Eye (tissue), 1 donor: ENCODE results near the gene HELZ.
"Not testable (repeated sequence)": the region's sequence is repeated elsewhere in the genome, so short reads cannot be mapped to it uniquely, and the experiment has no call there.

Source experiments
- DNase-seq: peaks from one replicate; pipeline ENCODE4 v3.0.0-alpha.2; 2015

Gene HELZ

GRCh38 chr17:67109111-67109510, 135.9 kb downstream of the HELZ start:
- no peak for DNase-seq

GRCh38 chr17:67107811-67108775, 136.9 kb downstream of the HELZ start:
- no peak for DNase-seq

DNA sequence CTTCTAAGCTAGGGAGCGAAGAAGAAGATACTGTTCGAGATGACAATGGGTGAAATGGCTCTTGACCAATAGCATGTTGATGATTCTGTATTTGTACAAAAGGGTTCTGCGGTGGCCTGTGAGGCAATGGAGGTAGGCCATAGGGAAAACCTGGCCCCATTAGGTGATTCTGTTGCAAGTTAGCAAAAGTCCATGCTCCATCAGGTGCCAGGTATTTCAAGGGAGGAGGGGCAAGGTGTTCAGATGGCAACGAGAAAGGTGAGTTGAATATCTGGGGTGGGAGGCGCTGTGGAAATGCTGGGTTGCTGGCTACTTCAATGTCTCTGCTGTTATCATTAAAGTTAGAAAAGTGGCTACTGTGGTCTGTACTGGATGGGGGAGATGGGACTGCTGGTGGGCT, 137.8 kb downstream of the HELZ start:
- no peak for DNase-seq

GRCh38 chr17:67105213-67105612, 139.8 kb downstream of the HELZ start:
- DNase-seq: no peak

DNA sequence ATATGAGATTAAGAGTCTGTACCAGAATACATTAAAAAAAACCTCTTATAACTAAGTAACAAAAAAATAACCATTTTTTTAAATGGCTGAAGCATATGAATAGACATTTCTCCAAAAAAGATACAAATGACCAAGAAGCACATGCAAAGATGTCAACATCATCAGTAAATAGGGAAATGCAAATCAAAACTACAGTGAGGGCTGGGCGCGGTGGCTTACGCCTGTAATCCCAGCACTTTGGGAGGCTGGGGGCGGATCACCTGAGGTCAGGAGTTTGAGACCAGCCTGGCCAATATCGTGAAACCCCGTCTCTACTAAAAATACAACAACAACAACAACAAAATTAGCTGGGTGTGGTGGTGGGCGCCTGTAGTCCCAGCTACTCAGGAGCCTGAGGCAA, 140.4 kb downstream of the HELZ start:
- not testable (repeated sequence) for DNase-seq

DNA sequence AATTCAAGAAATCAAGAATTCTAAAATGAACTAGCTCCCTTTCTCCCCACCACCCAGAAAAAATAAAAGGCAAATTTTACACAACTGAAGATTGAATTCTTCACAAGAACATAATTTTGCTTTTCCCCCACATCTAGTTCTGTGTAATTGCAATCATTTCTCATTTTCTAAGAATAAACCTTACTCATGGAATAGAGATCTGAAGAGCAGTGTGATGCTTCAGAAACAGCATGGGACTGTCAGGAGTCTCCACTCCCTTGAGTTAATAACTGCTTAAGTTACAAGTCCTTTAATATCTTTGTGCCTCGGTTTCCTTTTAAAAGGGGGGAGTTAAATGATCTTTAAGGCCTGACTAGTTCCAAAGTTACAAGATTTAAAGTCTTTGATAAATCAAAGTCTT, 147.0 kb downstream of the HELZ start:
- DNase-seq: no peak

GRCh38 chr17:67096609-67097008, 148.4 kb downstream of the HELZ start:
- DNase-seq: no peak

DNA sequence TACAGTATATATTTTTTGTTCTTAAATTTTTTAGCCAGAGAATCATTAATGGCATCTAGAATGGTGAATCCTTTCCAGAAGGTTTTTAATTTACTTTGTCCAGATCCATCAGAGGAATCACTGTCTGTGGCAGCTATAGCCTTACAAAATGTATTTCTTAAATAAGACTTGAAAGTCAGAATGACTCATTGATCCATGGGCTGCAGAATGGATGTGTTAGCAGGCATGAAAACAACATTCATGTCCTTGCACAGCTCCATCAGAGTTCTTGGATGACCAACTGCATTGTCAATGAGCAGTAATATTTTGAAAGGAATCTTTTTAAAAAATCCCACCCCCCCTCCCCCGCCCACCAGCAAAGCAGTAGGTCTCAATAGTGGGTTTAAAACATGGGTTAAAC, 149.2 kb downstream of the HELZ start:
- no peak for DNase-seq

DNA sequence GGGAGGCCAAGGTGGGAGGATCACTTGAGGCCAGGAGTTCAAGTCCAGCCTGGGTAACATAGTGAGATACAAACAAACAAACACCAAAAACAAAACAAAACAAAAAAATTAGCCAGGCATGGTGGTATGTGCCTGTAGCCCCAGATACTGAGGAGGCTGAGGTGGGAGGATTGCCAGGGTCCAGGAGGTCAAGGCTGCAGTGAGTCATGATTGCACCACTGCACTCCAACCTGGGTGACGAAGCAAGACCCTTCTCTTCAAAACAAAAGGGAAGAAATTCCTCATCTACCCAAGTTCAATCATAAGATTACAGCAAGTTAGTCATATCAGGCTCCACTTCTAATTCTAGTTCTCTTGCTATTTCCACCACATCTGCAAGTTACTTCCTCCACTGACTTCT, 149.7 kb downstream of the HELZ start:
- DNase-seq: not testable (repeated sequence)

GRCh38 chr17:67093348-67093747, 151.6 kb downstream of the HELZ start:
- no peak for DNase-seq

GRCh38 chr17:67092710-67093109, 152.3 kb downstream of the HELZ start:
- DNase-seq: not testable (repeated sequence)

- DNase-seq: no peak
Observed at GRCh38 chr17:67092291-67092690, 152.7 kb downstream of the HELZ start.

DNA sequence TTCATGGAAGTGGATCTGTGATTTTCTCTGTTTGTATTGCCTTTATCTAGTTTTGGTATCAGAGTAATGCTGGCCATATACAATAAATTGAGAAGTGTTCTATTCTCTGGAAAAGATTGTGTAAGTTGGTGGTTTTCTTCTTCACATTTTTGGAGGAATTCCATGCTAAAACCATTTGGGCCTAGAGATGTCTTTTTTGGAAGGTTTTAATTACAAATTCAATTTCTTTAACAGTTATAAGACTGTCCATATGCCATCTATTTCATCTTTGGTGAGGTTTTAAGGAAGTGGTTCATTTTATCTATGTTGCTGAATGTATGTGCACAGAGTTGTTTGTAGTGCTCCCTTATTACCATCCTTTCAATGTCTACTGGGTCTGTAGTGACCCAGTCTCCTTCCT, 154.7 kb downstream of the HELZ start:
- no peak for DNase-seq

GRCh38 chr17:67088639-67089038, 156.4 kb downstream of the HELZ start:
- no peak for DNase-seq

DNA sequence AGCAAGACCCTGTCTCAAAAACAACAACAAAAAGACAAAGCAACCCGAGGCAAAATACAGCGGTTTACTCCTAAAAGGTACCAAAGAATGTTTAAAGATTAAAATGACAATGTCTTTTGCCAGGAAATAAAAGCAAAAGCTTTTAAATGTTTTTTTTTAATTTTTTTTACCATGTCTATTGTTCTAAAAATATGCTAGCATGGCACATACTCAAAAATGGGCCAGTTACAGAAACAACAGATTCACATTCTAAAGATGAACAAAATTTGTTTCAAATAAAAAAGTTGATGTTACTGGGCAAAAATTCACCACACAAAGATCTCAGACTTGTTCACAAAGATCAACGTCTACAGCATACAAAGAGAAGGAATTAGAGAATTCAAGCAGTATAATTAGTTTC, 159.6 kb downstream of the HELZ start:
- no peak for DNase-seq

- no peak for DNase-seq
Observed at GRCh38 chr17:67082107-67082506, 162.9 kb downstream of the HELZ start.

GRCh38 chr17:67080804-67081203, 164.2 kb downstream of the HELZ start:
- DNase-seq: no peak

DNA sequence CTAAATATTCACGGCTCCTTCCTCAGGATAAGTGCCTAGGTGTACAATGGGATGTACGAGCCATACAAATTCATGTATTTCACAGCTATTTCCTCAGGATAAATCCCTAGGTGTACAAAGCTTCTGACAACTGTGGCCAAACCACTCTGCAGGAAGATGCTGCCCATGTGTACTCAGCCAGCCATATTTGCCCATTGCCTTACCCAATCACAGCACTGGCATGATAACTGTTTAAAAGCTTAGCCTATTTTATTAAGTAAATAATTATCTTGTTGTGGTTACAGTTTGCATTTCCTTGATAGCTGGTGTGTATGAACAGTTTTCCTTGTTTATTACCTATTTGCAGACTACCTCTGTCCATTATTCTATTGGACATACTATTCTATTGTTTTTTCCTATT, 165.5 kb downstream of the HELZ start:
- no peak for DNase-seq

GRCh38 chr17:67078292-67078691, 166.7 kb downstream of the HELZ start:
- DNase-seq: no peak

- no peak for DNase-seq
Observed at GRCh38 chr17:67076290-67076689, 168.7 kb downstream of the HELZ start.

DNA sequence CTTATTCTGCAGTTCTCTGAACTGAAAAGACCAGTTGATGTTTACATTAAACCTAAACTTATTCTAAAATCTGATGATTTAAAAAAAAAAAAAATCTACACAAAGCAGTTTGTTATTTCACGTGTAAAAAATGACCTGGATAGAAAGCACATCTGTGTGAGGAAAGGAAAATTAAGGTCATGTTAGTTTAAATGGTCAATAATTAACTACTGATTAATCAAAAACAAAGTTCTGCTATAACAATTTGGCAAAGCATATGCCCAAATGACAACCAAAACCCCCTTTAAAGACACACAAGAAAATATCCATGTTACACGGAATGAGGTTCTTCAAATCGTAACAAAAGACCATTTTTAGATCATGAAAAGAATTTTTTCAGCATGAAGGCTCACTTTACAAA, 170.2 kb downstream of the HELZ start:
- DNase-seq: no peak

- no peak for DNase-seq
Observed at GRCh38 chr17:67072885-67073284, 172.1 kb downstream of the HELZ start.

DNA sequence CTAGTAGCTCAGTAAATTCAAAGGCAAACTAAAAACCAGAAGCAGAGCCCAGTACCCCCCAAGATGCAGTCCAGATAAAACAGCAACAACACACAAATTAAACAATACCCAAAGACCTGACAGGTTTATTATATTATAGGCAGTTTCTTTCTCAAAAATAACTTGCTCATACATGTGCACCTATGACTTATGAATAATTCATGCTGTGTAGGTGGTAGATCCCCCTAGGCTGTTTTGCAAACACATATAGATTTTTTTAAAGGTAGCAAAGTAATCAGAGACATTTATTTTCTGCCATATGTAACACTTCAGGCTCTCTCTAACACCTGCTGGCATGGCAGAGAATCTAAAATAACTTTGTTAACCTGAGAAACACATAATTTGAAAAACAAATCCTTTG, 173.4 kb downstream of the HELZ start:
- DNase-seq: no peak

DNA sequence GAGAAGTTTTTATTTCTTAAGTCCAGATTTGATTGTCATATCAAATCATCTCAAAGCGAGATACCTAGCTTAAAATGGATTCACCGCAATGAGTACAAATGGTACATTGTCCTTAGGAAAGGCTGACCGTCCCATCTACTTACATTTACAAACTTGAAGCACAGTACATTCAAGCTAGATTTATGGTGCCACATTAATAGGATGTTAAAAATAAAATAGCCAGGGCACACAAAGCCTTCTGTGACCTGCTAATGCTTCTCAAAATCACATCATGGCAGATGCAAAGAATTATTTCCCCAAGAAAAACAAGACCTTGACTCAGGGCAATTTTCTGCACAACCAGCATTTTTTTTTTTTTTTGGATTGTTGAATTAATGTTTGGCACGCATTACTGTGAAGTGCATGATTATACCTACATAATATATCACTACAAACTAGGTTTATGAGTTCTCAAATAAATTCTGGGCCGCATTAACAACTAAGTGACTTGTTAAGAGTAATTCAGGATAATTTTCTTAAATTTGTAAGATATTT, 175.3 kb downstream of the HELZ start:
- no peak for DNase-seq

DNA sequence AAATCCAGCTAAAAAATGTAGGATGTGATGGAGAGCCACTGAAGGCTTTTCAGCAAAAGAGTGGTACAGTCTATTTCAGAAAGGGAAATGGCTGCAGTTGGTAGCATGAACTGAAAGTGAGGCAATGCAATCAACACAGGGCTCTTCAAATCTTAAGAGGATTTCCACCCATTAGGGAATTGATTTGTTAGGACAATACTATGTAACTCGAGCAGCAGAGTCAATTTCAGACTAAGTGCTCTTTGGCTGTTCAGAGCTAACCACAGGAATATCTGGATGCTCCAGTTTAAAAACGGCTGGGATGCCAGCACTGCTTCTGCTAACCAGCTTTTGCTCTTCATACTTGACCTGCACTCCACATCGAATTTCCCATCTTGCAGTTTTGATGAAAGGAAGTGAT, 176.0 kb downstream of the HELZ start:
- no peak for DNase-seq
